Adrenal gland (tissue), 12 donors: ENCODE measurements around the gene SDSL. TPM values are rescaled to one million over a fixed set of nuclear protein-coding genes. Genes with fewer than 3 reads are reported as not detected.

Experiments used
- DNase-seq, 7 donors: peaks; one replicate each; pipeline ENCODE4 v3.0.0-alpha.2; 2019 to 2020
- H3K27ac ChIP-seq, 5 donors: fragments of 200-600 bp; sonication (generic) in 4 of 5; 1 replicate in 3 of 5; 2 replicates in 2 of 5; pipeline versions ENCODE4 v1.5.1 to v1.8.0; 2016 to 2020; ENCODE audit warnings: mild to moderate bottlenecking in 1 of 5
- H3K27me3 ChIP-seq: fragments of 200-600 bp; 2 replicates; pipeline ENCODE4 v1.8.0; 2021
- H3K36me3 ChIP-seq, 2 donors: fragments of 200-600 bp; replicated peaks in 1 of 2; 1 replicate in 1 of 2; 2 replicates in 1 of 2; pipeline versions ENCODE4 v1.5.1 to v1.8.0; 2018 to 2022
- H3K4me1 ChIP-seq, 2 donors: fragments of 200-600 bp; replicated peaks in 1 of 2; 1 replicate in 1 of 2; 2 replicates in 1 of 2; pipeline versions ENCODE4 v1.5.1 to v1.8.0; 2018 to 2021
- H3K4me3 ChIP-seq, 4 donors: fragments of 200-600 bp; sonication (generic) in 3 of 4; one replicate each; pipeline ENCODE4 v1.5.1; 2016 to 2018
- H3K9me3 ChIP-seq, 3 donors: fragments of 200-600 bp; sonication (generic) in 1 of 3; replicated peaks in 1 of 3; 1 replicate in 2 of 3; 2 replicates in 1 of 3; pipeline versions ENCODE4 v1.5.1 to v1.8.0; 2016 to 2021
- POLR2A ChIP-seq, 2 donors: fragments of 450-650 bp; IDR thresholded peaks; one replicate each; pipeline ENCODE4 v1.6.1; 2017; ENCODE audit warnings: antibody characterized with exemption in 2 of 2, mild to moderate bottlenecking in 2 of 2, moderate library complexity in 1 of 2
- WGBS, 4 donors: extraction: QIAGEN DNeasy Blood & Tissue Kit in 2 of 4; methylation state at CpG; one replicate each; pipeline versions ENCODE4 v1.1.5 to v1.1.7; 2013 to 2017; 5-methylcytosine and 5-hydroxymethylcytosine counted together
- intact Hi-C, 2 donors: fragments of 100-400 bp; cut with DNase I; formaldehyde crosslinking; loops; one replicate each; pipeline versions ENCODE4 v1.14.1 to v1.15.0; 2022 to 2023
- polyA plus RNA-seq, 3 donors: library from polyadenylated mRNA; stranded (reverse); fragments of 200-250 nt in 2 of 3; fragments of 350-450 nt in 1 of 3; fragmentation: Illumina TruSeq in 1 of 3; extraction: RNeasy Lipid Tissue Mini Kit (QIAGEN cat#74804) in 1 of 3; gene quantifications; one replicate each; pipeline ENCODE4 v1.2.3, GENCODE V29; 2013 to 2014
- total RNA-seq, 9 donors: library from RNA; depleted of rRNA in 4 of 9; stranded (reverse); fragments of >200 nt in 4 of 9; fragments of 120-200 nt in 1 of 9; fragmentation: NEBNext Ultra II Directional in 1 of 9; extraction: Animal tissue kit (Norgen Biotek cat#: 25700) in 1 of 9; gene quantifications; one replicate each; pipeline versions ENCODE4 v1.1.0 to v1.2.4, GENCODE V29; 2013 to 2023
- TF ChIP-seq, protein P1 (sequence below), 6 experiments: fragments of 450-650 bp in 4 of 6; fragments of 200-600 bp in 2 of 6; sonication (generic) in 1 of 6; IDR thresholded peaks; 1 replicate in 5 of 6; 2 replicates in 1 of 6; pipeline versions ENCODE4 v1.5.1 to v1.8.0; 2016 to 2021; ENCODE audit warnings: antibody characterized with exemption in 6 of 6, mild to moderate bottlenecking in 2 of 6, moderate library complexity in 1 of 6
- donor health status: healthy with polysubstance abuse.
- donor health status: Bipolar disorder and iron deficiency.
- donor health status: DM: yes; HTN: yes; CAD: no.
- donor health status: DM: no; HTN: no; CAD: no.
- donor health status: DM: no; HTN: no; CAD: no.
- donor health status: DM: yes; HTN: yes; CAD: no.

SDSL gene
- total and polyA plus RNA-seq, 12 donors: 11.6 to 111 (median 24.9) TPM

GRCh38 chr12:113432986-113433385 is 10.8 kb downstream of the SDSL start:
- DNase-seq: no peak
- TF ChIP-seq POLR2A (IDR thresholded peaks at IDR 0.05): no peak
- TF ChIP-seq, protein P1, sequence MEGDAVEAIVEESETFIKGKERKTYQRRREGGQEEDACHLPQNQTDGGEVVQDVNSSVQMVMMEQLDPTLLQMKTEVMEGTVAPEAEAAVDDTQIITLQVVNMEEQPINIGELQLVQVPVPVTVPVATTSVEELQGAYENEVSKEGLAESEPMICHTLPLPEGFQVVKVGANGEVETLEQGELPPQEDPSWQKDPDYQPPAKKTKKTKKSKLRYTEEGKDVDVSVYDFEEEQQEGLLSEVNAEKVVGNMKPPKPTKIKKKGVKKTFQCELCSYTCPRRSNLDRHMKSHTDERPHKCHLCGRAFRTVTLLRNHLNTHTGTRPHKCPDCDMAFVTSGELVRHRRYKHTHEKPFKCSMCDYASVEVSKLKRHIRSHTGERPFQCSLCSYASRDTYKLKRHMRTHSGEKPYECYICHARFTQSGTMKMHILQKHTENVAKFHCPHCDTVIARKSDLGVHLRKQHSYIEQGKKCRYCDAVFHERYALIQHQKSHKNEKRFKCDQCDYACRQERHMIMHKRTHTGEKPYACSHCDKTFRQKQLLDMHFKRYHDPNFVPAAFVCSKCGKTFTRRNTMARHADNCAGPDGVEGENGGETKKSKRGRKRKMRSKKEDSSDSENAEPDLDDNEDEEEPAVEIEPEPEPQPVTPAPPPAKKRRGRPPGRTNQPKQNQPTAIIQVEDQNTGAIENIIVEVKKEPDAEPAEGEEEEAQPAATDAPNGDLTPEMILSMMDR (IDR thresholded peaks at IDR 0.05): no peak
- Histone ChIP-seq H3K27me3 (no peaks in the 10 kb centered on the region), H3K4me1 (no peaks in the 10 kb centered on the region), H3K9me3 (no peaks in the 10 kb centered on the region), H3K27ac (no peak overlapping the region), H3K4me3 (no peak overlapping the region), H3K36me3 (no peaks in the 10 kb centered on the region)
- intact Hi-C loops: loop anchor here in 1 of 2 donors (10.0 kb wide), 1 partner anchor 378 kb away; the partner anchor contains the start of gene DTX1

DNA sequence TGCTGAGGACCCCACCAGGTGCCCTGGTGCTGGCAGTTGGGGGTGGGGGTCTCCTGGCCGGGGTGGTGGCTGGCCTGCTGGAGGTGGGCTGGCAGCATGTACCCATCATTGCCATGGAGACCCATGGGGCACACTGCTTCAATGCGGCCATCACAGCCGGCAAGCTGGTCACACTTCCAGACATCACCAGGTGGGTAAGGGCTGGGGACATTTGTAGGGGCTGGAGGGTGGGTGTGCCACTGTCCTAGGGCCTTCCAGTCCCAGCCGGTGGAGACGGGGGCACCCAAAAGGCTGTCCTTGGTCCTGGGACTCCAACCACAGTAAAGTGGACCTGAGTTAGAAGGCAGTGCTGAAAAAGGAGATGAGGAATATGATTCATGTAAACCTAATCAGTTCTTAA is 13.2 kb downstream of the SDSL start:
- TF ChIP-seq POLR2A (IDR thresholded peaks at IDR 0.05): no peak
- TF ChIP-seq, protein P1 (IDR thresholded peaks at IDR 0.05): no peak
- H3K9me3 ChIP-seq: no peaks in the 10 kb centered on the region
- peak in 1 of 7 donors; percentile 3 for DNase-seq
- intact Hi-C loops: loop anchor here in 1 of 2 donors (10.0 kb wide), 1 partner anchor 381 kb away; the partner anchor contains the start of gene DTX1
- no peak overlapping the region for H3K4me3 ChIP-seq
- H3K4me1 ChIP-seq: no peaks in the 10 kb centered on the region
- no peaks in the 10 kb centered on the region for H3K36me3 ChIP-seq
- 76 to 89% (median 82%) methylated on average over 2 to 5 of the region's 5 CpGs for WGBS, 4 donors
- no peaks in the 10 kb centered on the region for H3K27me3 ChIP-seq
- no peak overlapping the region for H3K27ac ChIP-seq

- Histone ChIP-seq H3K36me3 (no peaks in the 10 kb centered on the region), H3K27ac (no peak overlapping the region), H3K4me1 (no peaks in the 10 kb centered on the region), H3K9me3 (no peaks in the 10 kb centered on the region), H3K4me3 (no peak overlapping the region), H3K27me3 (no peaks in the 10 kb centered on the region)
- DNase-seq: peak in 1 of 7 donors; percentile 3
- WGBS, 4 donors: 60 to 89% (median 74%) methylated on average over 1 to 6 of the region's 6 CpGs
- intact Hi-C loops: loop anchor here in 1 of 2 donors (10.0 kb wide), 1 partner anchor 382 kb away; the partner anchor contains the start of gene DTX1
- no peak for TF ChIP-seq POLR2A (IDR thresholded peaks at IDR 0.05)
- TF ChIP-seq, protein P1 (IDR thresholded peaks at IDR 0.05): no peak
Measured at GRCh38 chr12:113436586-113436985, 14.4 kb downstream of the SDSL start.

GRCh38 chr12:113436993-113437728 is 15.0 kb downstream of the SDSL start:
- intact Hi-C loops: loop anchor here in 1 of 2 donors (10.0 kb wide), 1 partner anchor 382 kb away; the partner anchor contains the start of gene DTX1
- no peak for TF ChIP-seq POLR2A (IDR thresholded peaks at IDR 0.05)
- TF ChIP-seq, protein P1 (IDR thresholded peaks at IDR 0.05): no peak
- Histone ChIP-seq H3K36me3 (no peaks in the 10 kb centered on the region), H3K27ac (no peak overlapping the region), H3K9me3 (no peaks in the 10 kb centered on the region), H3K4me3 (no peak overlapping the region), H3K27me3 (no peaks in the 10 kb centered on the region), H3K4me1 (no peaks in the 10 kb centered on the region)
- 86 to 93% (median 88%) methylated on average over 6 of the region's 6 CpGs for WGBS, 4 donors
- no peak for DNase-seq
